Osteocyte (in vitro differentiated cells): ENCODE data around the gene PPY. TPM values are rescaled to one million over a fixed set of nuclear protein-coding genes. Genes with fewer than 3 reads are reported as not detected.

Experiments
- DNase-seq: peaks from one replicate; pipeline ENCODE4 v3.0.0; 2021; ENCODE audit warnings: mixed read lengths; ENCODE audit not compliant: unreplicated experiment; ENCODE audit errors: extremely low spot score
- H3K27ac Mint-ChIP-seq: one replicate; pipeline ENCODE4 v1.8.0; 2021; ENCODE audit warnings: mild to moderate bottlenecking, mixed read lengths; ENCODE audit not compliant: unreplicated experiment
- H3K27me3 Mint-ChIP-seq: one replicate; pipeline ENCODE4 v1.8.0; 2021; ENCODE audit warnings: mixed read lengths; ENCODE audit not compliant: unreplicated experiment
- H3K36me3 Mint-ChIP-seq: one replicate; pipeline ENCODE4 v1.8.0; 2021; ENCODE audit warnings: mixed read lengths; ENCODE audit not compliant: unreplicated experiment
- H3K4me1 Mint-ChIP-seq: one replicate; pipeline ENCODE4 v1.8.0; 2021; ENCODE audit warnings: mixed read lengths; ENCODE audit not compliant: unreplicated experiment
- H3K4me3 Mint-ChIP-seq: one replicate; pipeline ENCODE4 v1.8.0; 2021; ENCODE audit warnings: mild to moderate bottlenecking, moderate library complexity, mixed read lengths; ENCODE audit not compliant: unreplicated experiment
- H3K9me3 Mint-ChIP-seq: one replicate; pipeline ENCODE4 v1.8.0; 2021; ENCODE audit warnings: mixed read lengths; ENCODE audit not compliant: unreplicated experiment
- total RNA-seq: library from RNA; stranded (reverse); gene quantifications from 2 replicates; pipeline ENCODE4 v1.2.1, GENCODE V29; 2021
- TF ChIP-seq, protein P1 (sequence below): fragments of 200-600 bp; sonication (generic); IDR thresholded peaks from 2 replicates; pipeline ENCODE4 v1.5.0; 2021; ENCODE audit warnings: antibody characterized with exemption, mild to moderate bottlenecking, moderate library complexity

Gene PPY
- total RNA-seq, 1 donor from 2014 or later = not detected

DNA sequence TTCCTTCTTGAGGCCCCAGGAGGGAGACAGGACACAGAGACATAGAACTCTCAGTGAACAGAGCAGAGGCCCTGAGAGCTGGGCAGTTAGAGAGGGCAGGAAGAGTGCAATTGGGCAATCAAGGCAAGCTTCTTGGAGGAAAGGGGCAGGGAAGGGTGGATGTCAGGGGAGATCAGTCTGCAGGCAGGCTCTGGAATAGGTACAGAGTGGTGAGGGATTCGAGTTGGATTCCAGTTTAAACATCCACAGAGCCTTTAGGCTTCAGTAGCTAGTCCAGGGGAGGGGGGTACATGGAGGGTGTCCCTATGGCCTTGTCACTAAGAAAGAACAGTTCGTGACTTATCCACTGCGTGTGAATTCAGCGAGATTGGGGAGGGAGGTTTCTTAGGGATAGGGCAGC, 9.5 kb upstream of the PPY start:
- no peaks in the 10 kb centered on the region for H3K9me3 Mint-ChIP-seq
- no peak overlapping the region for H3K27ac Mint-ChIP-seq
- DNase-seq = no peak
- no peak overlapping the region for H3K4me3 Mint-ChIP-seq
- H3K27me3 Mint-ChIP-seq = peaks cover 58% of the 10 kb centered on the region
- no peaks in the 10 kb centered on the region for H3K36me3 Mint-ChIP-seq
- TF ChIP-seq, protein P1, sequence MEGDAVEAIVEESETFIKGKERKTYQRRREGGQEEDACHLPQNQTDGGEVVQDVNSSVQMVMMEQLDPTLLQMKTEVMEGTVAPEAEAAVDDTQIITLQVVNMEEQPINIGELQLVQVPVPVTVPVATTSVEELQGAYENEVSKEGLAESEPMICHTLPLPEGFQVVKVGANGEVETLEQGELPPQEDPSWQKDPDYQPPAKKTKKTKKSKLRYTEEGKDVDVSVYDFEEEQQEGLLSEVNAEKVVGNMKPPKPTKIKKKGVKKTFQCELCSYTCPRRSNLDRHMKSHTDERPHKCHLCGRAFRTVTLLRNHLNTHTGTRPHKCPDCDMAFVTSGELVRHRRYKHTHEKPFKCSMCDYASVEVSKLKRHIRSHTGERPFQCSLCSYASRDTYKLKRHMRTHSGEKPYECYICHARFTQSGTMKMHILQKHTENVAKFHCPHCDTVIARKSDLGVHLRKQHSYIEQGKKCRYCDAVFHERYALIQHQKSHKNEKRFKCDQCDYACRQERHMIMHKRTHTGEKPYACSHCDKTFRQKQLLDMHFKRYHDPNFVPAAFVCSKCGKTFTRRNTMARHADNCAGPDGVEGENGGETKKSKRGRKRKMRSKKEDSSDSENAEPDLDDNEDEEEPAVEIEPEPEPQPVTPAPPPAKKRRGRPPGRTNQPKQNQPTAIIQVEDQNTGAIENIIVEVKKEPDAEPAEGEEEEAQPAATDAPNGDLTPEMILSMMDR = no peak
- H3K4me1 Mint-ChIP-seq = peaks cover 7% of the 10 kb centered on the region

DNA sequence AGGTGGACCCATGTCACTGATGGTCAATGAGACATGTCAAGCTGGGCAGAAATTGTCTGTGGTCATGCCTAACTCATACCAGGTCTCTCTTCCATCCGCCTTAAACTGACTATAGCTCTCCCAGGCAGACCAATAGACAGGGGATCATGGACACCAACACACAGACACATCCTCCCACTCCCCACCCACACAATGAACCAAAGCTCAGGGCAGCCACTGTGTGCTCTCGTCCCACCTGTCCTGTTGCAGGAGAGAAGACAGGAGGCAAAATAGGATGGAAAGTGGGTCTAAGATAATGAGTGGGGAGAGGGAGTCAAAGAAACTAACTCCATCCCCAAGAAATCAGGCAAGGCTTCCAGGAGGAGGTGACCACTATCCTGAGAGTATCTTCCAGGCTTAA, 8.3 kb upstream of the PPY start:
- Mint-ChIP-seq H3K27me3 (peaks cover 51% of the 10 kb centered on the region), H3K4me1 (peaks cover 7% of the 10 kb centered on the region), H3K9me3 (no peaks in the 10 kb centered on the region), H3K36me3 (no peaks in the 10 kb centered on the region), H3K4me3 (no peak overlapping the region), H3K27ac (no peak overlapping the region)
- TF ChIP-seq, protein P1 = no peak
- no peak for DNase-seq

DNA sequence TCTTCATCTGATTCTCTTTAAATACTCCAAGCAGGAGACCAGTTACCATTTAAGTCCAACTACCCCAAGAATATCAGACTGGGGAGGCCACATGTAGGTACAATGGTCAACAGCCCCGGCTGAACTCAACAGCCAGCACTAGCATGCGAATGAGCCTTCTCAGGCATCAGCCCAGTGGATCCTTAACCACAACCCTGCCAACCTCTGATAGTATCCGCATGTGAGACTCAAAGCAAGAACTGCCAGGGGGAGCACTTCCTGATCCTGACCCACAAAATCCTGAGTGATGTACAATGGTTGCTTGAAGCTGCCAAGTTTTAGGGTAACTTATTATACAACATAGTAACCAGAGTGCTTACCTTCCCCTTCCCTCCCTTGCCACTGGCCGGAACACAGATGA, 7.5 kb upstream of the PPY start:
- Mint-ChIP-seq H3K27me3 (peaks cover 45% of the 10 kb centered on the region), H3K4me1 (peaks cover 7% of the 10 kb centered on the region), H3K4me3 (no peak overlapping the region), H3K9me3 (no peaks in the 10 kb centered on the region), H3K27ac (no peak overlapping the region), H3K36me3 (no peaks in the 10 kb centered on the region)
- TF ChIP-seq, protein P1 = no peak
- no peak for DNase-seq

DNA sequence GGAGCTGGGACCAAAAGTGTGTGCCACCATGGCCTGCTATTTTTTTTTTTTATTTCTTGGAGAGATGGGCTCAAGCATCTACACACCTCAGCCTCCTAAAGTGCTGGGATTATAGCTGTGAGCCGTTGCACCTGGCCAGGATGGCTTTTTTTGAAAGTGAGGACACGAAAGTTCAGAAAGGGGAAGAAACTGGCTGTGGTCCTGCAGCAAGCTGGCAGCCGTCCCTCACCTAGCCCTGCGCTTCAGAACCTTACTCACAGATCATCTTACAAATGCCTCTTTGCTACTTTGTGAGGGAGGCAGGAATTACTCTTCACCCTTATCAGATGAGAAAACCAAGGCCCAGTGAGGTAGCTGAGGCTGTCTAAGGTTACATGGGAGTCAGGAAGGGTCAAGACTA, 4.5 kb upstream of the PPY start:
- TF ChIP-seq, protein P1 = no peak
- no peak overlapping the region for H3K4me3 Mint-ChIP-seq
- no peaks in the 10 kb centered on the region for H3K9me3 Mint-ChIP-seq
- H3K4me1 Mint-ChIP-seq = no peaks in the 10 kb centered on the region
- no peak for DNase-seq
- H3K36me3 Mint-ChIP-seq = no peaks in the 10 kb centered on the region
- no peak overlapping the region for H3K27ac Mint-ChIP-seq
- peaks cover 27% of the 10 kb centered on the region for H3K27me3 Mint-ChIP-seq

DNA sequence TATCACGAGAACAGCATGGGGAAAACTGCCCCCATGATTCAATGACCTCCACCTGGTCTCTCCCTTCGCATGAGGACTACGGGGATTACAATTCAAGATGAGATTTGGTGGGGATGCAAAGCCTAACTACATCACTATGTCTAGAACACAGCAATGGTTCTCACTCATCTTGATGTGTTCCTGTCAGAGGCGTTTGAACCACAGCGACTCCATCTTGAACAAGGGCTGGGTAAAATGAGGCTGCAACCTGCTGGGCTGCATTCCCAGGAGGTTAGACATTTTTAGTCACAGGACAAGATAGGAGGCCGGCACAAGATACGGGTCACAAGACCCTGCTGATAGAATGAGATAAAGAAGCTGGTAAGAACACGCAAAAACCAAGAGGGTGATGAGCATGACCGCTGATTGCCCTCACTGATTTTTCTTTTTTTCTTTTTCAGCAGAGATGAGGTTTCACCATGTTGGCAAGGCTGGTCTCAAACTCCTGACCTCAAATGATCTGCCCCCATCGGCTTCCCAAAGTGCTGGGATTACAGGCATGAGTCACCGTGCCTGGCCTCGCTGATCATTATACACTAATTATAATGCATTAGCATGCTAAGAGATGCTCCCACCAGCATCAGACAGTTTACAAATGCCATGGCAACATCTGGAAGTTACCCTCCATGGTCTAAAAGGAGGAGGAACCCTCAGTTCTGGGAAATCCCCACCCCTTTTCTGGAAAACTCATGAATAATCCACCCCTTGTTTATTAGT, 3.0 kb upstream of the PPY start:
- no peaks in the 10 kb centered on the region for H3K36me3 Mint-ChIP-seq
- no peak for DNase-seq
- no peak overlapping the region for H3K27ac Mint-ChIP-seq
- TF ChIP-seq, protein P1 = no peak
- H3K4me3 Mint-ChIP-seq = no peak overlapping the region
- no peaks in the 10 kb centered on the region for H3K4me1 Mint-ChIP-seq
- H3K9me3 Mint-ChIP-seq = no peaks in the 10 kb centered on the region
- peaks cover 12% of the 10 kb centered on the region for H3K27me3 Mint-ChIP-seq
